ENCODE data around the gene ITPR1.

Gene ITPR1

GRCh38 chr3:4826237-4827100, 333.3 kb downstream of the ITPR1 start:
- TF ChIP-seq ZFP30 (CRISPR knock-in tag; IDR thresholded peaks at IDR 0.05) (no peak), TCF4 (CRISPR knock-in tag; IDR thresholded peaks at IDR 0.05; ENCODE audit: borderline replicate concordance) (no peak), GLIS3 (CRISPR knock-in tag; IDR thresholded peaks at IDR 0.05) (no peak), ZNF8 (CRISPR knock-in tag; IDR thresholded peaks at IDR 0.05) (no peak), CSRNP3 (CRISPR knock-in tag; IDR thresholded peaks at IDR 0.05) (no peak), CSDC2 (CRISPR knock-in tag; IDR thresholded peaks at IDR 0.05) (no peak), ZNF565 (CRISPR knock-in tag; conservative IDR thresholded peaks at IDR 0.05; ENCODE audit: low read depth) (no peak), ZNF70 (CRISPR knock-in tag; IDR thresholded peaks at IDR 0.05) (no peak), RARB (CRISPR knock-in tag; IDR thresholded peaks at IDR 0.05) (no peak)
- no peak for ATAC-seq

DNA sequence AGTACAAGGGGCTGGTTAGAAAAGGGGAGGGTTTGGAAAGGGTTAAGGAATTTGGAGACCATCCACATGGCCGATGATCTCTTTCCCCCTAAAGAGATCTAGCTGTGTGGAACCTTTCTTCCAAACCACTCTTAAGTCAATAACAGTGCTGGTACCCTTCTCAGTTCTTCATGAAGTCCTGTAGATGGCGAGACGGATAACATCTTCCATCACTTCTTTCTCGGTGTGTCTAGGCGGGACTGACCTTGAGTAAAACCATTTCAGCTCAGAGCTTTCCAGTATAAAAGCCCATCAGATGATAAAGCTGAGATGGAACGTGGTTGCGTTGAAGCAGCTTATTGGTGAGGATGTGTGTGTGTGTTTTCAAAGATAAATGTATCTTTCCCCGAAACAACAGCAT, 334.6 kb downstream of the ITPR1 start:
- no peak for ATAC-seq
- no peak for TF ChIP-seq RARB (CRISPR knock-in tag; IDR thresholded peaks at IDR 0.05)
- TF ChIP-seq CSRNP3 (CRISPR knock-in tag; IDR thresholded peaks at IDR 0.05), result no peak
- TF ChIP-seq TCF4 (CRISPR knock-in tag; IDR thresholded peaks at IDR 0.05; ENCODE audit: borderline replicate concordance), result no peak
- TF ChIP-seq ISL1 (CRISPR knock-in tag; IDR thresholded peaks at IDR 0.05), result no peak
- no peak for TF ChIP-seq PPARA (CRISPR knock-in tag; IDR thresholded peaks at IDR 0.05; ENCODE audit: borderline replicate concordance)
- no peak for TF ChIP-seq ESRRG (CRISPR knock-in tag; IDR thresholded peaks at IDR 0.05)
- no peak for TF ChIP-seq BACH2 (CRISPR knock-in tag; IDR thresholded peaks at IDR 0.05; ENCODE audit: borderline replicate concordance)
- TF ChIP-seq, protein P1, sequence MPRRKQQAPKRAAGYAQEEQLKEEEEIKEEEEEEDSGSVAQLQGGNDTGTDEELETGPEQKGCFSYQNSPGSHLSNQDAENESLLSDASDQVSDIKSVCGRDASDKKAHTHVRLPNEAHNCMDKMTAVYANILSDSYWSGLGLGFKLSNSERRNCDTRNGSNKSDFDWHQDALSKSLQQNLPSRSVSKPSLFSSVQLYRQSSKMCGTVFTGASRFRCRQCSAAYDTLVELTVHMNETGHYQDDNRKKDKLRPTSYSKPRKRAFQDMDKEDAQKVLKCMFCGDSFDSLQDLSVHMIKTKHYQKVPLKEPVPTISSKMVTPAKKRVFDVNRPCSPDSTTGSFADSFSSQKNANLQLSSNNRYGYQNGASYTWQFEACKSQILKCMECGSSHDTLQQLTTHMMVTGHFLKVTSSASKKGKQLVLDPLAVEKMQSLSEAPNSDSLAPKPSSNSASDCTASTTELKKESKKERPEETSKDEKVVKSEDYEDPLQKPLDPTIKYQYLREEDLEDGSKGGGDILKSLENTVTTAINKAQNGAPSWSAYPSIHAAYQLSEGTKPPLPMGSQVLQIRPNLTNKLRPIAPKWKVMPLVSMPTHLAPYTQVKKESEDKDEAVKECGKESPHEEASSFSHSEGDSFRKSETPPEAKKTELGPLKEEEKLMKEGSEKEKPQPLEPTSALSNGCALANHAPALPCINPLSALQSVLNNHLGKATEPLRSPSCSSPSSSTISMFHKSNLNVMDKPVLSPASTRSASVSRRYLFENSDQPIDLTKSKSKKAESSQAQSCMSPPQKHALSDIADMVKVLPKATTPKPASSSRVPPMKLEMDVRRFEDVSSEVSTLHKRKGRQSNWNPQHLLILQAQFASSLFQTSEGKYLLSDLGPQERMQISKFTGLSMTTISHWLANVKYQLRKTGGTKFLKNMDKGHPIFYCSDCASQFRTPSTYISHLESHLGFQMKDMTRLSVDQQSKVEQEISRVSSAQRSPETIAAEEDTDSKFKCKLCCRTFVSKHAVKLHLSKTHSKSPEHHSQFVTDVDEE (CRISPR knock-in tag; IDR thresholded peaks at IDR 0.05), result no peak
- TF ChIP-seq ZNF8 (CRISPR knock-in tag; IDR thresholded peaks at IDR 0.05), result no peak
- TF ChIP-seq SNAI2 (CRISPR knock-in tag; IDR thresholded peaks at IDR 0.05), result no peak
- no peak for TF ChIP-seq ZFP30 (CRISPR knock-in tag; IDR thresholded peaks at IDR 0.05)
- no peak for TF ChIP-seq CSDC2 (CRISPR knock-in tag; IDR thresholded peaks at IDR 0.05)
- TF ChIP-seq TOX (CRISPR knock-in tag; IDR thresholded peaks at IDR 0.05; ENCODE audit: borderline replicate concordance), result no peak
- TF ChIP-seq ZC3H10 (CRISPR knock-in tag; IDR thresholded peaks at IDR 0.05), result no peak
- no peak for TF ChIP-seq OSR1 (CRISPR knock-in tag; IDR thresholded peaks at IDR 0.05)
- TF ChIP-seq POU6F1 (CRISPR knock-in tag; IDR thresholded peaks at IDR 0.05; ENCODE audit: borderline replicate concordance, low read depth), result no peak
- TF ChIP-seq, protein P2, sequence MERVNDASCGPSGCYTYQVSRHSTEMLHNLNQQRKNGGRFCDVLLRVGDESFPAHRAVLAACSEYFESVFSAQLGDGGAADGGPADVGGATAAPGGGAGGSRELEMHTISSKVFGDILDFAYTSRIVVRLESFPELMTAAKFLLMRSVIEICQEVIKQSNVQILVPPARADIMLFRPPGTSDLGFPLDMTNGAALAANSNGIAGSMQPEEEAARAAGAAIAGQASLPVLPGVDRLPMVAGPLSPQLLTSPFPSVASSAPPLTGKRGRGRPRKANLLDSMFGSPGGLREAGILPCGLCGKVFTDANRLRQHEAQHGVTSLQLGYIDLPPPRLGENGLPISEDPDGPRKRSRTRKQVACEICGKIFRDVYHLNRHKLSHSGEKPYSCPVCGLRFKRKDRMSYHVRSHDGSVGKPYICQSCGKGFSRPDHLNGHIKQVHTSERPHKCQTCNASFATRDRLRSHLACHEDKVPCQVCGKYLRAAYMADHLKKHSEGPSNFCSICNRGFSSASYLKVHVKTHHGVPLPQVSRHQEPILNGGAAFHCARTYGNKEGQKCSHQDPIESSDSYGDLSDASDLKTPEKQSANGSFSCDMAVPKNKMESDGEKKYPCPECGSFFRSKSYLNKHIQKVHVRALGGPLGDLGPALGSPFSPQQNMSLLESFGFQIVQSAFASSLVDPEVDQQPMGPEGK (CRISPR knock-in tag; IDR thresholded peaks at IDR 0.05; ENCODE audit: borderline replicate concordance), result no peak
- no peak for TF ChIP-seq CREB5 (CRISPR knock-in tag; IDR thresholded peaks at IDR 0.05; ENCODE audit: low read depth)
- TF ChIP-seq ZNF565 (CRISPR knock-in tag; conservative IDR thresholded peaks at IDR 0.05; ENCODE audit: low read depth), result no peak

Measured in SK-N-SH treated with all-trans-retinoic acid at 6 μM for 48 hours (cell line).